ENCODE measurements around the gene LEP.
A peak's percentile ranks its signal among the peaks of the same experiment; 100 is the strongest.
"Not testable (repeated sequence)": the region's sequence is repeated elsewhere in the genome, so short reads cannot be mapped to it uniquely, and the experiment has no call there.

Gene LEP

DNA sequence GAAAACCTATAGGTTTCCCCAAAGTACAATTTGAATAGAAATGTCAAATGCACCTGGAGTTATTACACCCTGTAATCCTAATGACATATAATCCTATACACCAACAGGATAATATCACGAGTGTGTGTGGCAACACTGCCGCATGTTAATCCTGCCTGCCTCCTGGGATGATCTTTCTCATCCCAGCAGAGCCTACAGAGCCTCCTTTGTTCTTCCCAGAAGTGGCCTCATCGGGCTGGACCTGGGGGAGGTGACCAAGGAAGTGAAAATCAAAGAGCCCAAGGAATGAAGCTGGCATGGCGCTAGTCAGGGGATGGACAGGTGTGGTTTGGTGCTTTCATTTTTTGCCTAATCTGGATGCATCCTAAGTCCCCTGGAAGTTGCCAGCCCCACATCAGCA is 29.5 kb upstream of the LEP start:
- no peak for DNase-seq

DNA sequence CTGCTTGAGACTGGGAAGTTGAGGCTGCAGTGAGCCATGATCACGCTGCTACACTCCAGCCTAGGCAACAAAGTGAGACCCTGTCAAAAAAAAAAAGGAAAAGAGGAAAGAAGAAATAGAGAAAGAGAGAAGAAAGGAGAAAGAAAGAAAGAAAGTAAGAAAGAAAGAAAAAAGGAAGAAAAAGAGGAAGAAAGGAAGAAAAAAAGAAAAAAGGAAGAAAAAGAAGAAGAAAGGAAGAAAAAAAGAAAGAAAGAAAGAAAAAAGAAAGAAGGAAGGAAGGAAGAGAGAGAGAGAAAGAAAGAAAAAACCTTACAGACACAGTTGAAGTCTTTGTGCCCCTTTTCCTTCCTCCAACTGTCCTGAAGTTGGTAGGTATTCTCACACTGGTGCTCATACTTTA is 26.6 kb upstream of the LEP start:
- no peak for DNase-seq

DNA sequence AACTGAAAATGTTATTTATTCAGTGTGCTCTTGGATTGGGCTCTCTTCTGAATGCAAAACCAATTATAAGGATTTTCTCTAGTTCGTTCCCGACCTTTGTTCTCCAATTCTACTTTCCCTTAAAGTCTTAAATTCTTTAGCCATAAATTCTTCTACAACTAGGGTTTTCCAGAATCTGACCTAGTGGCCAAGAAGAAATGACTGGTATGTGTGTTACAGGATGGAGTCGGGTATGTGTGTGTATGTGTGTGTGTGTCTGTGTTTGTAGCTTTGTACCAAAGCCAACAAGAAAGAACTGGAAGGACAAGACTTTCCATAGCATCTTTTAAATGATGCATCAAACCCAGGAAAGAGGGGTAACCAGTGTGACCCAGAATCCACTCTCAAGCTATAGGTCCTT is 25.8 kb upstream of the LEP start:
- DNase-seq, result peak; percentile 55

DNA sequence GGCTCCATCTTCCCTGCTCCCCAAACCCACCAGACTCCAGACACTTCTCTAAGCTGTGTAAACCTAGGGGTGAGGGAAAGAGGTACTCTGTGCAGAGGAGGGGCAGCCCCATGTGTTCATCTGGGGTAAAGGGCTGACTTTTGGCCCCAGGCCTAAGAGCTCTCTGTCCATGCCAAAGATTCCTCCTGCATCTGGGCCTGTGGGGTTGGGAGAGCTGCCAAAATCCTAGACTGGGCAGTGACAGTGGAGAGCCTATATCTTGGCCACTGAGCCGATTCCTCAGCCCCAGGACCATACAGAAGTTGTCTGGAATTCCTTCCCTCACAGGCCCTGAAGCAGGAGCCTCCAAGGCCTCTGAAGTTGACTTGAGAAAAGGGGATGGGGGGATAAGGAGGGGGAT is 25.3 kb upstream of the LEP start:
- DNase-seq, result peak; percentile 61

DNA sequence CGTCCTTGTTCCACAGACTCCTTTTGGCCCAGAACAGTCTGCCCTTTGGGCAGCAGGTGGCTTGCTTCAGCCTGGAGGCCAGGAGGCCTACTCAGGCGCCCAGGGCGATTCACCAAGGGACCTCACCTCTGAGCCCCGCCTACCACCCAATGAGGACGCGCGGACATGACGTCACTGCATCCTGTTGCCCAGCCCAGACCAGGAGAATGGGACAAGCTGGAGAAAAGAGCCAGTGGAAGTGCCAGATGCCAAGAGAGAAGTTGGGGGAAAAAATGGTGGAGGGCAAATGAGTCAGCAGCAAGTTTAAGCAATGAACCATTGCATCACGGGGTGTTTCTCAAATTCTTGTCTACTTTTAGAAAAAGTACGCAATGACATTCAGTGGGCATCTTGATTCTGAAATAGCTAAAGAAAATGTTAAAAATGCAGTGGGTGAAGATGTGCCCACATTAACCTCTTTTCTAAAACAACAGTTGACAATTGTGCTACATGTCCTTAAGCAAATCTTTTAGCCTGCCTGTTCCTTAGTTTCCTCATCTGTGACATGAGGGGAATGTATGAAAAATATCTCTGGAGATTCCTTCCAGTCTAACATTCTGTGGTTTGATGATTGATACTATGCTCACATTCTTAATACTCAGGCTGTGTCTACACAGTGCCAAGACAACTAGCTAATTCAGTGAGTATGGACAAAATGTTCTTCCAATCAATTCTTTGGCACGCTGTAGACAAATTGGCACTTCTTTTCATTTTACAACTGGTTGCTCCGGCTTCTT is 23.9 kb upstream of the LEP start:
- no peak for DNase-seq

DNA sequence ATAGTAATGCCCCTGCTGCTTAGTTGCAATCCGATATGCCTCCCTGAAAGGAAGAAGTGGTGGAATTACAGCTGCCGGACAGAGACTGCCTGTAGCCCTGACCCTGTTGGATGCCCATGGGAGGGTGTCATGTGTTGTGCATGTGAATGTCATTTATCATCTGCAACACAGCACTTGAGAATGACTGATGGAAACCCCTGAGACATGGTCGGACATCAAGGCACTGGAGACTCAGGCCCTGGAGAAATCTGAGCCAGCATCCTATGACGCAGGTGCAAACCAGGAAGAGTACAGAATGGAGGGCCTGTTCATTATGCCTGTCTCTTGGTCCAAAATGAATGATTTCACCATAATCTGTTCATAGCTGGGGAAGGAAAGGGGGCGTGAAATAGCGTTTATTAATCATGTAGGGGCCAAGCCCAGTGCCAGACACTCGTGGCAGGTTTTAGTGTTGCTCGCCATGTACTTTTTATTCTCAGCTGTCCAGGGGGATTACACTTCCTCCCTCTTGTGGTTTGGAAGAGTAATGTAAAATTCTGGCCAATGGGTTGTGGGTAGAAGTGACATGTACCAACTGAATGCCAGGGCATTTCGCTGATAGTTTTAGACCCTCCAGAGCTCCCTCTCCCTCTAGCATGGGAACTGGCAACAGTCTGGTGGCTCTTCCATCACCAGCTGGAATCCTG is 23.0 kb upstream of the LEP start:
- DNase-seq, result no peak

DNA sequence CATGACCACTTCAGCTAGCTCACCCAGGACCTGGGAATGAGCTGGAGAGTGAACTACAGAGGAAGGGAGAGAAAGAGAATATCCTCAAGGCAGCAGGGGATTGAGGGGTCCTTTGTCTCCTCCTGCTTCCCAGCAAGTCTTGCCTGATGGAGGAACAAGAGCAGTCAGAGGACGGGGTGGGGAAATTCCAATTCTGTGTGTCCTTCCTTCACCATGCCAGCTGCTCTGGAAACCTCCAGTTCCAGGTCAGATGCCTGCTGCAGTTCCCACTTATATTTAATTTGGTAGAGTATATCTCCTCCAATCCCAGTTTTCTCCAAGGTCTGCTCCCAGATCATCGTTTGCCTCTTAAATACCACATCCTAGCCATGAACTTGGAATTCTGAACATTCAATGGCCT is 21.4 kb upstream of the LEP start:
- DNase-seq, result no peak

DNA sequence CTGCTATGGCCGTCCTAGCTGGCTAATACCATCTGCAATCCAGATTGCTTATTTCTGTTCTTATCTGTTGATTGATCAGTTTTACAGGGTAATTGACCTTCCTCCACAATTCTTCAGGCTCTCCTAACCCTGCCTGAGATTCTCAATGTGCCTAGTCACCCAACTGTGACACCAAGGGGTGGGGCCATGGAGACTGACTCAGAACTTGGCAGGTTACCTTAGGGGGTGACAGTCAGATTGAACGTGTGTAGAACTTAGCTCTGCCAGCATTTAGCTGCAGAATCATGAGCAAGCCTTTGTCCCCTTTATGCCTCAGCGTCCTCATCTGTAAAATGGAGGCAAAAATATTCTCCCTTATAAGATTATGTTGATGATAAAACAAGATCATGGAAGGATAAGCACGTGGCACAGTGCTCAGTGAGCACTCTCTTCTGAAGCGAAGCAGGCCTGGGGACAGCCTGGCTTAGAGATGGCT is 19.1 kb upstream of the LEP start:
- no peak for DNase-seq

DNA sequence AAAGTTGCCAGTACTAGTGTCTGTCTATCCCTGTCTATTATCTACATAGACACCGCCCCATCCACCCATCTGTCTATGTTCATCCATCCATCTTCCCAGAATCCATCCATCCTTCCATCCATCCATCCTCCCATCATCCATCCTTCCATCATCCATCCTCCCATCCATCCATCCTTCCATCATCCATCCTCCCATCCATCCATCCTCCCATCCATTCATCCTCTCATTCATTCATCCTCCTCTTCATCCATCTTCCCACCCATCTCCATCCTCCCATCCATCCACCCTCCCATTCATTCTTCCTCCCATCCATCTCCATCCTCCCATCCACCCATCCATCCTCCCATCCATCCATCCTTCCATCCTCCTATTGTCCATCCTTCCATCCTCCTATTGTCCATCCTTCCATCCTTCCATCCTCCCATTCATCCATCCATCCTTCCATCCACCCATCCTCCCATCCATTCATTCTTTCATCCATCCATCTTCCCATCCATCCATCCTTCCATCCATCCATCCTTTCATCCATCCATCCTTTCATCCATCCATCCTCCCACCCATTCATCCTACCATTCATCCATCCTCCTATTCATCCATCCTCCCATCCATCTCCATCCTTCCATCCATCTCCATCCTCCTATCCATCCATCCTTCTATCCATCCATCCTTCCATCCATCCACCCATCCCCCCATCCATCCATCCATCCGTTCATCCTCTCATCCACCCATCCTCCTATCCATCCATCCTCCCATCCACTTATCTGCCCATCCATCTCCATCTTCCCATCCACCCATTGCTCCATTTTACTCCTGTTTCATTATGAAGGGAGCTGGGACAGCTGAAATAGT is 14.7 kb upstream of the LEP start:
- DNase-seq, result no peak

DNA sequence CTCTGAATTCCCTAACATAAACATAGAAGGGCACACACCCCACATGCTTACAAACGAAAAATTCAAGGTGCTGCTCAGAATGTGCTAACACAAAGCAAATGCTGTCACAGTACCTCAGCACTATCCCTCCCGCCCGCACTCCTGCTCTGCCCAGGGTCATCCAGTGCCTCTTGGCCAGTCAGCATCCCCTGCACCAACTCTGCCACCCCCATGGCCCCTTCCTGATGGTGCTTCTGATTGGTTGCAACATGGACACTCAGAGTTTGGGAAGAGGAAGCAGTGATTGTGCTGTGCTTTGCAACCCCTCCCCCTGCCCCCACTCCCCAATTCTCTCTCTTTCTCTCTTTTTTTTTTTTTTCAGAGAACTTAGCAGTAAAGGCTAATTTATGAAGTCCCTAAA is 13.8 kb upstream of the LEP start:
- DNase-seq, result no peak

DNA sequence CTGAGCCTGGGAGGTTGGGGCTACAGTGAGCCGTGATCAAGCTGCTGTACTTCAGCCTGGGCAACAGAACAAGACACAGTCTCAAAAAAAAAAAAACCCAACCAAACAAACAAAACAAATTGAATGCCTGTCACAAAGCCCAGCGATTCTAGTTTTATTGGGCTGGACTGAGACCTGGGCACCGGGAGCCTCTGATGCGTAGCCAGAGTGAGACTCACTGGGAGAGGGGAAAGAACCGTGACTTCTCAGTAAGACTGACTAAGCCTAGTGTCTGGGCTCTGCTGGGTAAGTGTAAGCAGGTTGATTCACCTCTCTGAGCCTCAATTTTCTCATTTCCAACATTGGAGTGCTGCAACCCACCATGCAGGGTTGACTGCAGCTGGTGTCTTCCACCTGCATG is 10.1 kb upstream of the LEP start:
- no peak for DNase-seq

DNA sequence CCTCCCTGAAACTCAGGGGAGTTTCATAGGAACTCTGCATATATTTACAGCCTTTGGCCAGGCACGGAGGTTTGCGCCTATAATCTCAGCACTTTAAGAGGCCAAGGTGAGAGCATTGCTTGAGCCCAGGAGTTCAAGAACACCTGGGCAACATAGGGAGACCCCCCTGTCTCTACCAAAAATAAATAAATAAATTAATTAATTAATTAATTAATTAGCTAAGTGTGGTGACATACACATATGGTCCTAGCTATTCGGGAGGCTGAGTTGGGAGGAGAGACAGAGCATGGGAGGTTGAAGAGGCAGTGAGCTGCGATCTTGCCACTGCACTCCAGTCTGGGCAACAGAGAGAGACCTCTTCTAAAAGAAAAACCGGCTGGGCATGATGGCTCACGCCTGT is 9.4 kb upstream of the LEP start:
- no peak for DNase-seq

DNA sequence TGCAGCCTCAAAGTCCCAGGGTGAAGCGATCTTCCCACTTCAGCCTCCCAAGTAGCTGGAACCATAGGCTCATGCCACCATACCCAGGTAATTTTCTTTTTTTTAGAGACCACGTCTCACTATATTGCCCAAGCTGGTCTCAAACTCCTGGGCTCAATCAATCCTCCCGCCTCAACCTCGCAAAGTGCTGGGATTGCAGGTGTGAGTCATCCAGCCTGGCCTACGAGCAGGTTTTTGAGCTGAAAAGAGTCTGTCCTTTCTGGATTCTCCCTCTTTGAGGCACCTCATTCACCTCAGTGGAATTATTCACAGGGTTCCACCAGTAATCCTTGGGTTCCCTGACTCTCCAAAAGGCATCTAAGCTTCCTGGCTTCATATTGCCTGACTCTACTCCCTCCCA is 7.6 kb upstream of the LEP start:
- DNase-seq, result no peak

DNA sequence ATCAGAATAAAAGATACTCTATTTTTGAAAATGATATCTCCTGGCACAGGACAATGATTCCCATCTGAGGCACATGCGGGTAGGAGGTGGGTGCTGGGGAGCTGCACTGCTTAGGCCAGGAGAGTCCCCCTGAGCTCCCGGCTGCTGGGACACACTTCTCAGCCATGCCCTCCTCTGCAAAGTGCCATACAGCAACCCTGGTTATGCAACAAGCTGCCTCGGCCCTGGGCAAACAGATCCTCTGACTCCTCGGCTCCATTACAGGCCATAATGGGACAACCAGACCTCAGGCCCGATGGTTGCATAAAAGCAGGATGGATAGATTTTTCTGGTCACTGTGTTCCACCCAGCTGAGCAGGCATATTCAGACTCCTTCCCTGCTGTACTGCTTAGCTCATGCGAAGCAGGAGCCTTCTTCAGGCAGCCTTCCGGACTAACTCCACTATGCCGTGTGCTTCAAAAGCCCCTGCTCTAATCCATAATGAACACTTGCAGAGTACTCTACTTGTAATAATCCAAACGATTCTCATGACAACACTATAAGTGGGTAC is 6.5 kb upstream of the LEP start:
- no peak for DNase-seq

DNA sequence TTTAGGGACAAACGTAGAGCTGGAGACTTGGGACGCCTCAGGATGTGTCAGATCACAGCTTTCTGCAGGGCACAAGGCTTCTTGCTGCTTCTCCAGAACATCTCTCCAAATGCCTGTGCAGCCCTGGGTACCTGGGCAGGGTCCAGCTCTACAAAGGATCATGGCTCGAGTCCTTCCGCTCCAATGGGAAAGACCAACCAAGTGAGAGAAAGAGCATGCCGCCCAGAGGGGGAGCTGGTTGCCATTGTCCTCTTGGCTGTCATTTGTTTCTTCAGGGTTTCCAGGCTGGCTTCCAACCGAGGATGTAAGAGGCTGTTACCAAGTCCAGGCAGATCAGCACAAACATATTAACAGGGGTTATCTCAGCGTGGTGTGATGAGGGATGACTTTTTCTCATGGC is 5.6 kb upstream of the LEP start:
- peak; percentile 23 for DNase-seq

DNA sequence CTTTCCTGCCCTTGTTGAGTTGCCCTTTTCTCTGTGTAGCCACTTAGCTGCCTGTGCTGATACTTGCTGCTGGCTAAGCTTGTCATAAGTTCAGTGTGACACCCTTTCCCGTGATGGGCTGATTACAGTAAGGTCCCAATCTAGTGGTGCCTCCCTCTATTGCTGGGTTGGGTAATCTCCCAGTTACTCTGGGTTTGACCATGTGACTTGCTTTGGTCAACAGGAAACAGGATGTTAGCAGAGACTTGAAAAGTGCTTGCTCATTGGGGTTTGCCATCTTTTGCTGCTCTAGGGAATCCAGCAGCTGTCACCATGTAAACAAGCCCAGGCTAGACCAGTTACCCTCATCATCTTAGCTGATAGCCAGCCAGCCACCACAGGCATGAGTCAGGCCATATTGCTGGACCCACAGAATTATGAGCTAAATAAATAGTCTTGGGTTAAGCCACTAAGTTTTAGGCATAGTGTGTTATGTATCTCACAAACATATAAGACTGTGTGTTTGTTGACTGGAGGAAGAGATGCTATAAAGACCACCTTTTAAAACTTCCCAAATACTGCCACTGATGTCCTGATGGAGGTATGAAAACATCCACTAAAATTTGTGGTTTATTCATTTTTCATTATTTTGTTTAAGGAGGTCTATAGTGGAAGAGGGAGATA is 4.0 kb upstream of the LEP start:
- no peak for DNase-seq

DNA sequence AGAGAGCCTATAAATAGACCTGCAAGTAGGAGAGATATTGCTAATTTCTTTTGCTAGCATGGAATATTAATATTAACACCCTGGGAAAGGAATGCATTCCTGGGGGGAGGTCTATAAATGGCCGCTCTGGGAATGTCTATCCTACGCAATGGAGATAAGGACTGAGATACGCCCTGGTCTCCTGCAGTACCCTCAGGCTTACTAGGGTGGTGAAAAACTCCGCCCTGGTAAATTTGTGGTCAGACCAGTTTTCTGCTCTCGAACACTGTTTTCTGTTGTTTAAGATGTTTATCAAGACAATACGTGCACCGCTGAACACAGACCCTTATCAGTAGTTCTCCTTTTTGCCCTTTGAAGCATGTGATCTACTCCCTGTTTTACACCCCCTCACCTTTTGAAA is 1.9 kb upstream of the LEP start:
- DNase-seq, result not testable (repeated sequence)

DNA sequence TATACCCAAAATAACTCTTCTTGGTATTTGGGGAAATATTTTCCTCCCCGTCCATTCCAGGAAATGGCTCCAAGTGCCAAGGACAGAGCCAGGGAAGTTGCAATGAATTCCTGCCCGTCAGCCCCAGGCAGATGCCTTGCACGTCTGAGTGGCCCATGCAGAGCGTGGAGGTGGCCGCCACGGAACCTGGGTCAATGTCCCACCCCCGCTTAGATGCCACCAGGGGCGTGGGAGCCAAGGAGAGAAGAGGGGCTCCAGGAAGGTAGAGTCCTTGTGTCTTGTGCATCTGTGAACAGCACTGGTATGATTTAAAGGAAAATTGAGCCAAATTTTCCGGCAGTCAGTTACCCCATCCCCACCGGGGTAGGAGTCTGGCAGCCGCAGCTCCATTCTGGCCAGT is 1.6 kb downstream of the LEP start:
- DNase-seq, result no peak

DNA sequence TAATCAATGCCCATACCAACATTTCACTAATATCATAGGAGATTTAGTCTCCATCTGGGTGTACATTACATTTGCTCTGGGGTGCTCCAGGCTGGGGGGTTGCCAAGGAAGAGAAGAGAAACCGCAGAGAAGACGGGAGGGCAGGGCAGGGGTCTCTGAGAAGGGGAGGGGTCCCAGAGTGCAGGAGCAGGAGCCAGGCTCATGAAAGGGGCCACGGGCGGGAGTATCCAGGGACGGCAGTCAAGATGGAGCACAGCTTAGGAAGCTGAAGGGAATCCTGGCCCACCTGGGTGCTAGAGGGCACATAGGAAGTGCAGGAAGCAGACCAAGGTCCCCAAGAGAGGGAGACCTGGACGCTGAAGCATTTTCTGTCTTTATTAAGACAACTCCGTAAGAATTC is 2.2 kb downstream of the LEP start:
- no peak for DNase-seq

DNA sequence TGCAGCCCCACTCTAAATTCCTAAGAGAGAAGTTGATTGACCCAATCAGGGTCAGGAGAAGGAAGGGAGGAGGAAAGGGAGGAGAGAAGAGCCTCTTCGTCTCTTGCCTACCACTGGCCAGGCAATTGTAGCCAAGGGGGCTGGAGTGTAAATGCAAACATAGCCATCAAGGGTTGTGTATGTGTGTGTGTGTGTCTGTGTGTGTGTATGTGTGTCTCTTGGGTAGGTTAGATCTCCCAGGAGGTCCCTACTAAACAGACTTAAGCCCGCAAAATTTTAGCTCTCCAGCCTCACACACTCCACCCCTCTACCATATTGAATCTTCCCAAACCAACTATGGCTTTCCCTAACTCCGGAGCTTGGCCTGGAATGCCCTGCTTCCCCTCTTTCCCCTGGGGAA is 3.8 kb downstream of the LEP start:
- no peak for DNase-seq

DNA sequence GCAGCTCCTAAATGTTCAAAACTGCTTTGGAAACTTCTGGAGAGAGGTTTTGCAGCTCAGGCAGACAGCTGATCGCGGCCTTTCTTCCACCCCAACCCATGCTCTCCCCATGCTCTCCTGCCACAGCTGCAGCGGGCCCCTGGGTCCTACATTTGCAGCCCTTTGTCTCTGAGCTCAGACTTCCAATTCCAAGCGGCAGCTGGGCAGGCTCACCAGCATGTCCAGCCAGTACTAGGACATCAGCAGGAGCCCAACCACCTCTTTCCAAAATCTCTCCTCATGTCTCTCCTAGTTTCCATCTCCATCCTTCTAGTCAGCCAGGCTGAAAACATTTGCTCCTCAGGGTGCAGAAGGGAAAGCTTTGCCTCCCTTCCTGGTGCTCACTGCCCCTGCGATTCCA is 6.0 kb downstream of the LEP start:
- no peak for DNase-seq

DNA sequence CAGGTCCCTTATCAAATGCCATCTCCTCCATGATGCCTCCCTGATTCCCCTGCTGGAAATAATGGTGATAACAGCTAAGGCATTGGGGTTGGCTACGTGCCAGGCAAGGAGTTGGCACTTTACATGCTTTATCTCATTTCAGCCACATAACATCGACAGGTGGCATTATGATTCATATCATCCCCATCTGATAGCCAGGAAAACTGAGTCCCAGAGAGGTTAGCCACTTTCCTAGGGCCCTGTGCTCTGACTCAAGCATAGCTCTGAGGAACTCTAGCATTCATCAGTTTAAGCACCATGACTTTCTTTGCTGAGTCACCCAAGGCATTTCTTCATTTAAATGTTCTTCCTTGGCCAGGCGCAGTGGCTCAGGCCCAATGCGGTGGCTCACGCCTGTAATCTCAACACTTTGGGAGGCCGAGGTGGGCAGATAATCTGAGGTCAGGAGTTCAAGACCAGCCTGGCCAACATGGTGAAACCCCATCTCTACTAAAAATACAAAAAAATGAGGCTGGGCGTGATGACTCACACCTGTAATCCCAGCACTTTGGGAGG is 6.6 kb downstream of the LEP start:
- DNase-seq, result no peak

DNA sequence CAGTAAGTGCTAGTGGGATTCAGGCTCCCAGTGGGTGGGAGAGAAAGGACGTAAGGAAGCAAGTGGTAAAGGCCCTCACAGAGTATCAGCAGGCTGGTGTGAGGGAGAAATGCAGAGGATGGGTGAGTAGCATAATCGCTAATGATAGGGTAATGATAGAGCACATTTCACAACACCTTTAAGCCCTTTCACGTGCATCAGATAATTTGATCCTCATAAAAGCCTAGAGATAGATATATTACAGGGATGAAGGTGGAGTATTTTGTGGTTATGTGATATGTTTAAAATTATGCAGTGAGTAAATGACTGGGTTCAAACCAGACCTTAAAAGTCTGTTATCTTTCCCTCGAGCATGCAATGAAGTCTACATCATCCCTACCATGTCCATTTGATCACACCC is 10.3 kb downstream of the LEP start:
- DNase-seq, result no peak

Data from NCI-H446 treated with DMSO at 0.1 percent for 48 hours (cell line).